Measurements from ENCODE around the gene RNF133.
"Not testable (repeated sequence)": the region's sequence is repeated elsewhere in the genome, so short reads cannot be mapped to it uniquely, and the experiment has no call there.

Gene RNF133

GRCh38 chr7:122689346-122690109, 9.4 kb downstream of the RNF133 start:
- no peak for DNase-seq

- no peak for DNase-seq
Measured at GRCh38 chr7:122688400-122688998, 10.4 kb downstream of the RNF133 start.

GRCh38 chr7:122686360-122686878, 12.5 kb downstream of the RNF133 start:
- no peak for DNase-seq

GRCh38 chr7:122684504-122684903, 14.4 kb downstream of the RNF133 start:
- DNase-seq, result no peak

GRCh38 chr7:122682815-122683550, 15.9 kb downstream of the RNF133 start:
- no peak for DNase-seq

GRCh38 chr7:122681186-122681585, 17.7 kb downstream of the RNF133 start:
- DNase-seq, result not testable (repeated sequence)

GRCh38 chr7:122679813-122680212, 19.1 kb downstream of the RNF133 start:
- no peak for DNase-seq

- not testable (repeated sequence) for DNase-seq
Measured at GRCh38 chr7:122679269-122679709, 19.6 kb downstream of the RNF133 start.

- DNase-seq, result no peak
Measured at GRCh38 chr7:122677149-122677548, 21.8 kb downstream of the RNF133 start.

GRCh38 chr7:122676466-122676865, 22.5 kb downstream of the RNF133 start:
- DNase-seq, result no peak

GRCh38 chr7:122675621-122676020, 23.3 kb downstream of the RNF133 start:
- DNase-seq, result no peak

- no peak for DNase-seq
Measured at GRCh38 chr7:122675011-122675410, 23.9 kb downstream of the RNF133 start.

GRCh38 chr7:122674502-122674901, 24.4 kb downstream of the RNF133 start:
- no peak for DNase-seq

GRCh38 chr7:122673951-122674350, 25.0 kb downstream of the RNF133 start:
- DNase-seq, result no peak

- no peak for DNase-seq
Measured at GRCh38 chr7:122672536-122672935, 26.4 kb downstream of the RNF133 start.

- no peak for DNase-seq
Measured at GRCh38 chr7:122663733-122664132, 35.2 kb downstream of the RNF133 start.

- no peak for DNase-seq
Measured at GRCh38 chr7:122658856-122659255, 40.1 kb downstream of the RNF133 start.

GRCh38 chr7:122653685-122654084, 45.2 kb downstream of the RNF133 start:
- DNase-seq, result no peak

GRCh38 chr7:122652876-122653275, 46.0 kb downstream of the RNF133 start:
- no peak for DNase-seq

- no peak for DNase-seq
Measured at GRCh38 chr7:122651451-122651850, 47.5 kb downstream of the RNF133 start.

Measured in activated CD4-positive, alpha-beta T cell treated with anti-CD3 and anti-CD28 coated beads, Interleukin-2, amount 50 U/mL, for 1 hour (primary cell).